NCI-H146 treated with DMSO at 0.1 percent for 48 hours (cell line): ENCODE data around the gene HMSD.

Experiments
- DNase-seq: peaks from one replicate; lab custom pipeline; 2025; ENCODE audit not compliant: unreplicated experiment; lab: John Stamatoyannopoulos, UW

The HMSD gene

DNA sequence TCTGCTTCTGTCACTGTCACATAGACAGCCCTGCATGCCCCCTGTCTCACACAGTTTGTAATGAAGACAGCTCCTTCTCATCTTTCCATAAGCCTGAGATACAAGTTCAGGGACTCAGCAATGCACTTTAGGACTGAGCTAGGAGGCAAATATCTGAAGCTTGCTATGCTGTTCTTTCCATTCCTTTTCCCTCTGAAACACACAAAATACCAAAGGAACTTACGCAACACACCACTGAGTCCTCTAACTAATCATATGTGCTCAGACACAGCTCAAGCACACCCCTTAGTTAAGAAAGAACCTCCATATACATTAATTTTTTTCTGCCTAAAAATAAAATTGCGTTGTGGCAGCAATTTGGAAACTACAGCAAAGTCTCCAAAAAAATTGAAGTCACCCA lies 38.6 kb downstream of the HMSD start:
- DNase-seq = no peak

DNA sequence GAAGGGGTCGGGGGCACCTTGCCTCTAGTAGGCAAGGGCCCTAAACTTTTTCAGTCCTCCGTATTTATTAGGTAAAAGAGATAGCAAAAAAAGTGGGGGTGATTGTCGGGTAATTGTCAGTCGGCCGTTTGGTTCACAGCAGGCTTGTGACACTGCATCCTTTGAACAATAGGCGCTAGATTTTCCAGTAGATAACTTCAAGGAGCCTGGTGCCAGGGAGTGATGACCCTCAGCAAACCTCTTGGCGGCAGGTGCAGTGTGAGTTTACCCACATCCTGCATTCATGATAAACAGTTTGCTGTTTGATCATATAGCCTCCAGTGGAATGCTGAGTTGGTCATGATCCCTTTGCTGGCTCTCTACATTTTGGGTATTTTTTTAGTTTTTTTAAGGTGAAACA lies 43.6 kb downstream of the HMSD start:
- no peak for DNase-seq

DNA sequence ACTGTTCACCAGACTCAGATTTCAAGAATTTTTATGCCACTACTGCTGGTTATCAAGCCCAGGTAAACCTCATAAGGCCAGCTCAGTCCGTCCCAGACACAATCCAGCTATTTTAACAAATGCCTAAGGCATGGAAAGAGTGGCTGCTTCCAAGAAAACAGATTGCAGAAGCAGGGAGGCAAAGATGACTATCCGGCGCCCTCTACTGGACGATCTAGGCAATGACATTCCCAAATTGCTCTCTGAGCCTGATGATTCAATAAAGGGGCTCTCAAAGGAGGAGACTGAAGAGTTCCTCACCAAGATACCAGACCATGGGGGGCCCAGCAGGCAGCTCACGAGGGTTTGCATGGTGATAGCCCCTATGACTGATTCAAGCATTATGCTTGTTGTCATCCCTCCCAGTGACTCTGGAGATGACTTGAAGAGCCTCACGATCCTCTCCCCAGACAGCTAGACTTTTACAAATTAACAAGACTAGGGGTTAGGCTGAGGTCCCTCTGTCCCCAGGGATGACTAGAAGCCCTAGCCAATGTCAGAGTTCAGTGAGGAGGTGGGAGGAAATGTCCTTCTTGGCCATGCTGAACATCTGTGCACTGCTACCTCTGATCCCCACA lies 45.8 kb downstream of the HMSD start:
- DNase-seq = no peak

DNA sequence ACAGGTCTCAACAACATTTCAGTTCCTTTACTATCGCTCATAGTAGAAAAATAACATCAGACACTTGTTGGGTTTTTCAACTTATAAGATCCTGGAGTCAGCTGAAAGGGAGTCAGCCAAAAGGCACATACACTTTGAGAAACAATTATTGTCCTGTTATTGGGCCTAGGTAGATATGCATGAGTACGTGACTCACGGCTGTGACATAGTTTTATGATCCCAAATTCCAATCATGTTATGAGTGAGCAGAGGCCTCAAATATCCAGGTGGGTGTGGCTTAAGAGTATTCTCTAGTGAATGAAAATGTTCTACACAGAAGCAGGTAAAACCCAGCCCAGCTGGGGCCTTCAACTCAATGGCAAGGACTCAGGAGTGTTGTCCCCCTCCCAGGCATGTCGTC lies 47.9 kb downstream of the HMSD start:
- DNase-seq = no peak

DNA sequence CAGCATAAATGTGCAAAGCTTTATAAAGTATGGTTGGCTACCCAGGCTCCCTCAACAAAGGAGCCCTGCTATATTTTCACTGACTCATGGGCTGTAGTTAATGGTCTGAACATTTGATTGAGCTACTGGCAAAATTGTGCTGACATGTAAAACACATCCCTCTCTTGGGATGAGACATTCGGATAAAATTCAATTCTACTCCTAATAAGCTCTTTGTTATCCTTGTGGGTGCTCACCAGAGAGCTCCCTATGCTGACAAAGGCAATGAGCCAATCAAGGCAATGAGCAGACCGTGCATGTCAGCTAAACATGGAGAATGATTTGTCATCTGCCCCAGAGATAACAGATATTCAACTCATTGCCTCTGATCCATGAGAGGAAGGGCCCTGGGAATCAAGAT lies 48.5 kb downstream of the HMSD start:
- no peak for DNase-seq

DNA sequence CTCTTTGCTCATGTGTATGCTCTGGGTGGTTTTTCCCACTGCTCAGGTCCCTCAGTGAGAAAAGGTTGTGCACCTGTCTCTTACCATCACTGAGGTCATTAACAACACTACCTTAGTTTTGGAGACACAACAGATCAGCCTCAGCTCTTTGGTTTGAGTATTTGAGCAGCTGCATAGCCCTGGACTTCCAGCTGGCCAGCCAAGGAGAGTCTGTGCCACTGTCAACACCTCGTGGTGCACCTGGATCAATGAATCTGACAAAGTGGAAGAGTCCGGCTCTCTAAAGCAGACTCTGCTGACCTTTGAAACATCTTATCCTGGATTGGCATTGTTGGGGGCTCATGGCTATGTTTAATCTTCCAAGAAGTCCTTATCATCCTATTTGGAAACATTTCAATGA lies 50.8 kb downstream of the HMSD start:
- peak; percentile 93 for DNase-seq

DNA sequence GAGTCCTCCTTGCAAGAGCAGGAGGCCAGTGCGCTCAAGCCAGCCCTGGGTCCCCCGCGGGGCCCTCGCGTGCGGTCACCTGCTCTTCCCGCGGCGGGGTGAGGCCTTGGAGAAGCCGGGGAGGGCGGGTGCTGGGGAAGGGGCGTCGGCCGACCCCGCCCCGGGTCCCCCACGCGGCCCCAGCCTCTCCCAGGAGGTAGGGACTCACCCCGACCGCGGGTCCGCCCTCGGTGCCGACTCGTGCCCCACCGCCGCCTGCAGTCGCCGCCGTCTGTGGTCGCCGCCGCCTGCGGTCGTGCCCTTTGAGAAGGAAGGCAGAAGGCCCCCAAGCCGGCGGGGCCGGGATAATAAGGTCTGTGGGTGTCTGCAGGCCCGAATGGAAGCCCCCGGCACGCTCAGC lies 53.5 kb downstream of the HMSD start:
- DNase-seq = no peak

DNA sequence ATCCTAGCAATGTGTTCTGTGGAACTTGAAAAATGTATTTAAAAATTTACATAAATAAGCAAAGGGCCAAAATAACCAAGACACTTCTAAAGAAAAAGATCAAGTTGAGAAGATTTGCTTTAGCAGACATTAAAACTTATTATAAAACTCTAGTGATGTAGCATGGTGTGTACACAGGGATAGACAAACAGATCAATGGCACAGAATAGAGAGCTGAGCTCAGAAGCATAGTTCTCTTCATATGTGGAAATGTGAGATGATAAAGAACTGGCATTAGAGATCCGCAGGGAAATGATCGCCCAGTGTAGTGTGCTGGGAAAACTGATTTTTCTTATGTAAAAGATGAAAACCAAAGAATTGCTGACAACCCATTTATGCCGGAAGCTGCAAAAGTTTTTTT lies 60.2 kb downstream of the HMSD start:
- DNase-seq = no peak
